Transverse colon (tissue), 4 donors: ENCODE measurements around the gene DYNC1LI1.

ENCODE experiments used
- EP300 ChIP-seq: sonication (generic); formaldehyde crosslinking; IDR thresholded peaks from one replicate; pipeline ENCODE4 v1.6.1; 2017; ENCODE audit warnings: antibody characterized with exemption, low read depth
- POLR2A ChIP-seq: fragments of 450-650 bp; IDR thresholded peaks from one replicate; pipeline ENCODE4 v1.6.1; 2016; ENCODE audit warnings: antibody characterized with exemption, mild to moderate bottlenecking, moderate library complexity
- POLR2AphosphoS5 ChIP-seq, 3 donors: sonication (generic); formaldehyde crosslinking; IDR thresholded peaks; one replicate each; pipeline ENCODE4 v1.6.1; 2016; ENCODE audit warnings: antibody characterized with exemption in 3 of 3
- TF ChIP-seq, protein P1 (sequence below), 5 experiments: fragments of 200-600 bp in 3 of 5; fragments of 450-650 bp in 2 of 5; sonication (generic) in 3 of 5; IDR thresholded peaks; 1 replicate in 2 of 5; 2 replicates in 3 of 5; pipeline ENCODE4 v1.5.1; 2016 to 2017; ENCODE audit warnings: antibody characterized with exemption in 5 of 5, inconsistent platforms in 3 of 5, mild to moderate bottlenecking in 2 of 5, moderate library complexity in 1 of 5

DNA sequence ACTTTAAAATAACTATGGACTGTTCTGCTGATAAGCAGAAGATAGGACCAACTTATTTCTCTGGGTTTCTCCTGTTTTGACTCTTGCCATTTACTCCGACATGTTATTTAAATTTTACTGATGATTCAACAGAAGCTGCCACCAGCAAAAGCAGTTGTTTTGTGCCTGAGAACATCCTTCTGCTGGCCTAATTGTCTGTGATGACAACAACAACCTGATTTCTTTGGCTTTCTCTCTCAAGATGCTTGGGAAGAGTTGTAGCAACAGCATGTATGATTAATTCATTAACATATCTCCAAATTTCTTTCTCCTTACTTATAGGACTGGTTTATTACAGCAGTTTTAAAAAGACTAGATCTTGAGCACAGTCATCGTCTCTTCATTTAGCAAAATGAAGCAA is 36.9 kb upstream of the DYNC1LI1 start:
- TF ChIP-seq POLR2A (no peak), POLR2AphosphoS5 (IDR thresholded peaks at IDR 0.05) (no peak), EP300 (no peak)
- TF ChIP-seq, protein P1, sequence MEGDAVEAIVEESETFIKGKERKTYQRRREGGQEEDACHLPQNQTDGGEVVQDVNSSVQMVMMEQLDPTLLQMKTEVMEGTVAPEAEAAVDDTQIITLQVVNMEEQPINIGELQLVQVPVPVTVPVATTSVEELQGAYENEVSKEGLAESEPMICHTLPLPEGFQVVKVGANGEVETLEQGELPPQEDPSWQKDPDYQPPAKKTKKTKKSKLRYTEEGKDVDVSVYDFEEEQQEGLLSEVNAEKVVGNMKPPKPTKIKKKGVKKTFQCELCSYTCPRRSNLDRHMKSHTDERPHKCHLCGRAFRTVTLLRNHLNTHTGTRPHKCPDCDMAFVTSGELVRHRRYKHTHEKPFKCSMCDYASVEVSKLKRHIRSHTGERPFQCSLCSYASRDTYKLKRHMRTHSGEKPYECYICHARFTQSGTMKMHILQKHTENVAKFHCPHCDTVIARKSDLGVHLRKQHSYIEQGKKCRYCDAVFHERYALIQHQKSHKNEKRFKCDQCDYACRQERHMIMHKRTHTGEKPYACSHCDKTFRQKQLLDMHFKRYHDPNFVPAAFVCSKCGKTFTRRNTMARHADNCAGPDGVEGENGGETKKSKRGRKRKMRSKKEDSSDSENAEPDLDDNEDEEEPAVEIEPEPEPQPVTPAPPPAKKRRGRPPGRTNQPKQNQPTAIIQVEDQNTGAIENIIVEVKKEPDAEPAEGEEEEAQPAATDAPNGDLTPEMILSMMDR (IDR thresholded peaks at IDR 0.05), result no peak
